COR-L47 (cell line): ENCODE measurements around the gene RHBDF1.
A peak's percentile ranks its signal among the peaks of the same experiment; 100 is the strongest.
"Not testable (repeated sequence)": the region's sequence is repeated elsewhere in the genome, so short reads cannot be mapped to it uniquely, and the experiment has no call there.

ENCODE experiments used
- DNase-seq: peaks from one replicate; lab custom pipeline; 2025; lab: John Stamatoyannopoulos, UW

Gene RHBDF1

DNA sequence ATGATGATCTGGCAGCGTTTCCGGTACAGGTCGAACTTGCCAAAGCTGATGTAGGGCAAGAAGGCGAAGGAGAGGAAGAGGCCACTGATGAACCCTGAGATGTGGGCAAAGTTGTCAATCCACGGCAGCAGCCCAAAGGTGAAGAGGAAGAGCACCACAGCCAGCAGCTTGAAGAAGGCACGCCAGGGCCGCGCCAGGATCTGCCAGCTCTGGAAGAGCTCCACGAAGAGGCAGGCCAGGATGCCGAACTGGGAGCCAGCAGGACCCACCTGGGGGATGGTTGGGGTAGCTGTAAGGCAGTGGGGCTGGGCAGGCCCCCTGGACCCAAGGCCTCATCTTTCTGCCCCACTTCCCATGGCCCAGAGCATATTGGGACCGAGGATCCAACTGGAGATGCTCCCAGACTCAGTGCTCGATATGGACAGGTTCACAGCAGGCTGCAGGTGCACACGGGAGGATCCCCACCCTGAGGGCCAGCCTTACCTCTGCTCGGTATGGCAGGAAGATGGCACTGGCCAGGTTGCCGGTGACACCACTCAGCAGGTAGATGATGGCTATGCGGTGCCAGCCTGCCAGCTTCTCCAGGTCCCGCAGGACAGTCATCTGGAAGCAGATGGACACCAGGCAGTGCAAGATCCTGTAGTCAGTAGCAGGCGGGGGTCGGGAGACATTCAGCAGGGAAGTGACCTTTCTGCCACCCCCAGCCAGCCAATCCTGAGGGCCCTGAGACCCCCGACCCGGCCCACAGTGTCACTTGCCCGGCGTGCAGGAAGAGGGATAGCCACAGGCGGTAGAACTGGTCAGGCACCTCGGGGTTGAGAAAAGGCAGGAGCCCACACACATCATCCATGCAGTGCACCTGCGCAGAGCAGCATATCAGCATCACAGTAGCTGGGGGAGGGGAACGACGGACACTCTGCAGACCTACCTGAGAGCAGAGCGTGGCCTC lies 13.7 kb downstream of the RHBDF1 start:
- DNase-seq: no peak

DNA sequence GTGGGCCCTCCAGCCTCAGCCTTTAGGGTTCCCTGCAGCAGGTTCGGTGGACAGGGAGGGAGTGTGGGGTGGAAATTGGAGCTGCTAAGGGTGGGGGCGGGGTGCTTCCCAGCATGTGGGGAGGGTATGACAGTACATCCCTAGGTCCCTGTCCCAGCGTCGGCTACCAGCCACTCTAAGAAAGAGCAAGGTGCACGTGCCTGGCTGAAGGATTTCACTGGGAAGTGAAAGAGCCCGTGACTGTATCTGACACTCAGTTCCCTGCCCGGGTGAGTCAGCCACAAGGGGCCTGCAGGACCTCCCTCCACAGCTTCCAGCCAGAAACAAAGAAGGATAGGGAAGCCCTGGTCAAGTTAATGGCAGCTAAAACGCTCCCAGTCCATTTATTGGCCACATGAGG lies 14.7 kb downstream of the RHBDF1 start:
- no peak for DNase-seq

- DNase-seq: no peak
These were observed 16.1 kb downstream of the RHBDF1 start for GRCh38 chr16:56231-56927.

DNA sequence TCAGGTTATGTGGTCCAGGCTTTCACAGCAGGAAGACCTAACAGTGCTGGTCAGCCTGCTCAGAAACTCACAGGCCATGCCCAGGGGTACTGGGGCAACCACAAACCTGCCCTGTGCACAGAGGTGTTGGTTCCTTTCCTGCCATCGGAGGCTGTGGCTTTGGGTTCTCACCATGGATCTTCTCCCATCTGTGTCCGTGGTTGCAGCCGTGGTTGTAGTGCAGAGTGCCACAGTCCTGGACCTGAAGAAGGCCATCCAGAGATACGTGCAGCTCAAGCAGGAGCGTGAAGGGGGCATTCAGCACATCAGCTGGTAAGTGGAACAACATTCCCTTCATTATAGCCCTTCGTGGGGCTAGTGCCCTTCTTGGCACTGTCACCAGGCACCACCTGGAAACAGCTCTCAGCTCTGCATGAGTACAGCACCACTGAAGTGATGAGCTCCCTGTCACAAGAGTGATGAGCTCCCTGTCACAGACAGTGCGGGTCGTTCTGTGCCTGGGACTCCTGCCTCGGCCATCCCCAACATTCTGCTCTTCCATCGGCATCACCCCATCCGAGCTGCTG lies 16.8 kb downstream of the RHBDF1 start:
- no peak for DNase-seq

DNA sequence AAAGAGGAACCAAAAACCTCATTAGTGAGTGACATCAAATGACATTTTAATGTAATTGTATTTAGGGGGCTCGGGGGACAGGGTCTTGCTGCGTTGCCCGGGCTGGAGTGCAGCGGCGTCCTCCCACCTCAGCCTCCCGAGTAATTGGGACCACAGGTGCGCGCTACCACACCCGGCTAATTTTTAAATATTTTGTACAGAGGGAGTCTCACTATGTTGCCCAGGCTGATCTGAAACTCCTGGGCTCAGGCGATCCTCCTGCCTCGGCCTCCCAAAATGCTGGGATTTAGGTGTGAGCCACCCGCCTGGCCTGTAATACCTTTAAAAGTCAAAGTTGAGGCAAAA lies 18.2 kb downstream of the RHBDF1 start:
- no peak for DNase-seq

DNA sequence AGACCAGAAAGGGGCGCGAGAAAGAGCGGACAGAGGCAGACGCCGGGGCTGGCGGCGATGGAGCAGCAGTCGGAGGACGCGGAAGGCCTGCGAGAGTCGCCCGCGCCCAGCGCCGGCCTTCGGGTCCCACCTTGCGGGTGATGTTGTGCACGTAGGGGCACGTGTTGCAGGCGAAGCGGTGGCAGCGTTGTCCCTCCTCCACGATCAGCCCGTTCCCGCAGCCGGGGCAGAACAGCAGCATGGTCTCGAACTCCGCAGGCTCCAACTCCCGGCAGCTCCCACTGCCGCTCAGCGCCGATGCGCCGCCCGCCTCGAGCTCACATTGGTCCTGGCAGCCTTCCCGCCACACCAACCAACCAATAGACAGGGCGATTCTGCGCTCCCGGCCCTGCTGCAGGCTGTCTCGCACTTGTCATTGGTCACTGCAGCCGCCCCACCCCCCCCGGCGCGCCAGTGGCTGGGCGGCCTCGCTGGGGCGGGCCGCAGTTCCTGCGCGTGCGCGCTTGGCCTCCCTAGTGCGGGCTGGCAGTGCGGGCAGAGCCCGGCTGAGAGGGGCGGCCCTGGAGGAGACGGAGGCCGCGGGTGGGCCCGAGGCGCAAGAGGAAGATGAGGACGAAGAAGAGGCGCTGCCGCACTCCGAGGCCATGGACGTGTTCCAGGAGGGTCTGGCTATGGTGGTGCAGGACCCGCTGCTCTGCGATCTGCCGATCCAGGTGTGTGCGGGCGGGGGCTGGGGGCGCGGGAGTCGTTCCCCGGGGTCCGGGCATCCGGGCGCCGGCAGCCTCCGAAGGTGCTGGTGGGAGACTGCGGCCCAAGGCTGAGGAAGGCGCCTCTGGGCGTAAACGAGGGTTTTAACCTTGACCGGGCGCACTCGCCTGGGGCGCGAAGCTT lies 18.8 kb downstream of the RHBDF1 start, which contains the start of the genes POLR3K and SNRNP25:
Gene POLR3K (minus strand): TSS at position 263 of the 891 bp plus-strand sequence. CDS start 22 bp downstream, at position 241.
Gene SNRNP25 (plus strand): TSS at position 483 of the 891 bp plus-strand sequence. CDS start 189 bp downstream, at position 672.
- DNase-seq: peak; percentile 98

- no peak for DNase-seq
These were observed 21.5 kb downstream of the RHBDF1 start for GRCh38 chr16:50769-51591.

- DNase-seq: no peak
These were observed 25.2 kb downstream of the RHBDF1 start for GRCh38 chr16:47234-47633.

DNA sequence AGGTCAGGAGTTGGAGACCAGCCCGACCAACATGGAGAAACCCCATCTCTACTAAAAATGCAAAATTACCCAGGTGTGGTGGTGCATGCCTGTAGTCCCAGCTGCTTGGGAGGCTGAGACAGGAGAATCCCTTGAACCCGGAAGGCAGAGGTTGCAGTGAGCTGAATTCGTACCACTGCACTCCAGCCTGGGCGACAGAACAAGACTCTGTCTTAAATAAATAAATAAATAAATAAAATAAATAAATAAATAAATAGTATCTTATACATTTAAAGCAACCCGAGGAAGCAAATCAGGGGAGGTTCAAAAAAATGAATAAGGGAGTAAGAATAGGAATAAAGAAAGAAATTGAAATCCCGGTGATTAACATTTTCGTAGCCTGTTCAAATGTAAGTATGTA lies 25.9 kb downstream of the RHBDF1 start:
- not testable (repeated sequence) for DNase-seq

GRCh38 chr16:45454-45853 lies 27.0 kb downstream of the RHBDF1 start:
- DNase-seq: no peak

DNA sequence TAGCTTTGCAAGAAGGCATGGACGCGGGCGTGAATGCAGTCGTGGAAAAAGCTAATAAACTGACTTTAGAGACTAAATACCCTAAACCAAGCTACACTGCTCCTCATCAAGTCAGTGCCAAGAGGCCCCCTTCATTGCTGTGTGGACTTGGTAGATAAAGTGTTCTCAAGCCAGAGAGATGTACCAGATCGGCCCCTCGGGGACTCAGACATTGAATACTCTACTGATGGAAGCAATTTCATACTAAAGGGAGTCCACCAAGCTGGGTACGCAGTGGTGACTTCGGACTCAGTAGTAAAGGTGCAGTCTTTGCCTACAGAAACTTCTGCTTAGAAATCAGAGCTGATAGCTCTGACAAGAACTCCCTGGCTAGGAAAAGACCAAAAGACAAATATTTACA lies 27.8 kb downstream of the RHBDF1 start:
- DNase-seq: no peak

GRCh38 chr16:43294-43693 lies 29.1 kb downstream of the RHBDF1 start:
- DNase-seq: no peak

DNA sequence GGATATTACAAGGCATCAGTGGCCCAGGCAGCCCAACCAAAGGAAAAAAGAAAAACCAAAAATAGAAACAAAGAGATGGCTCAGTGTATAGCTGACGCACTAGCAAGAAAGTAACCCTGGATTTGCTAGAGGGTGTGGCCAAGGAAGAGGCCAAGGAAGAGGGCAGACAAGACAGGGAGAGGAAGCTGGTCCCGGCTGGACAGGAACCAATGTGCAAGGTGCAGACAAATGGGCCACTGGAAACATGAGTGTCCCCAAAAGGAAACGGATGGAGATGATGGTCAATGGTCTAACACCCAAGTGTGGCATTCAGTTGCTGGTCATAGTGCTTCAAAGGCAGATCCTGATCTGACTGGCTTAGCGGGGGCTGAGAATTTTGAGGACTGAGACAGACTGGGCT lies 29.7 kb downstream of the RHBDF1 start:
- DNase-seq: no peak

- DNase-seq: no peak
These were observed 30.4 kb downstream of the RHBDF1 start for GRCh38 chr16:42069-42457.

- no peak for DNase-seq
These were observed 30.9 kb downstream of the RHBDF1 start for GRCh38 chr16:41439-42068.

- DNase-seq: no peak
These were observed 33.2 kb downstream of the RHBDF1 start for GRCh38 chr16:38941-39892.

DNA sequence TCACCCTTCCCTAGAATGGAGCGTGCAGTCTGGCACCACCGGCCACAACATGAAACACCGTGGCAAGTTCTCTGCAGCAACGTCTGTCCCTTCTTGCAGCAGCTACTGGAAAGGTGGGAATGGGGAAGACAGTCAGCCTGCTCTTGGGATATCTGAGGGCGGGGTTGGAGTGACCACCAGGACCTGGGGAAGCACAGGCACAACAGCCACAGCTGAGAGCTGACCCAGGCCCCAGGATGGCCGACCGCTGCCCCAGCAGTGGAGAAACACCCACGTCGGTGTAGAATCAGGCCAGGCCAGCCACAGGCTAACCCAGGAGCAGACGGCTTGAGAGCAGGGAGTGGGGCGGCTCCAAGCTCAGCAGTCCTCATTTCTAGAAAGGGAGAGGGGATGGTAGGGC lies 34.2 kb downstream of the RHBDF1 start:
- not testable (repeated sequence) for DNase-seq

DNA sequence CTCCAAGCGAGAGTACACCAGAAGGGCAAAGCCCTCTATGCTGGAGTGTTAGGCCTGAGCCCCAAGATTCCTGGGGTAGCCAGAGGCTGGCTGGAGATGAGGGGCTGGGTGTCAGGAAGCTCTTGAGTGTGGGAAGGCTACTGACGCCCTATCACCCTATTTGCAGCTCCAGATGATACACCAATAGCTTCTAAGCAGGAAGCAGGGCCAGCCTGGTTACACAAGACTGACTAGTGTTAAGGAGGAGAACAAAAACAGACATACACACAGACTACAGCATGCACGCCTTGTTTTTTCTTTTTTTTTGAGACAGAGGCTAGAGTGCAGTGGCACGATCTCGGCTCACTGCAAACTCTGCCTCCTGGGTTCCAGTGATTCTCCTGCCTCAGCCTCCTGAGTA lies 34.9 kb downstream of the RHBDF1 start:
- no peak for DNase-seq

DNA sequence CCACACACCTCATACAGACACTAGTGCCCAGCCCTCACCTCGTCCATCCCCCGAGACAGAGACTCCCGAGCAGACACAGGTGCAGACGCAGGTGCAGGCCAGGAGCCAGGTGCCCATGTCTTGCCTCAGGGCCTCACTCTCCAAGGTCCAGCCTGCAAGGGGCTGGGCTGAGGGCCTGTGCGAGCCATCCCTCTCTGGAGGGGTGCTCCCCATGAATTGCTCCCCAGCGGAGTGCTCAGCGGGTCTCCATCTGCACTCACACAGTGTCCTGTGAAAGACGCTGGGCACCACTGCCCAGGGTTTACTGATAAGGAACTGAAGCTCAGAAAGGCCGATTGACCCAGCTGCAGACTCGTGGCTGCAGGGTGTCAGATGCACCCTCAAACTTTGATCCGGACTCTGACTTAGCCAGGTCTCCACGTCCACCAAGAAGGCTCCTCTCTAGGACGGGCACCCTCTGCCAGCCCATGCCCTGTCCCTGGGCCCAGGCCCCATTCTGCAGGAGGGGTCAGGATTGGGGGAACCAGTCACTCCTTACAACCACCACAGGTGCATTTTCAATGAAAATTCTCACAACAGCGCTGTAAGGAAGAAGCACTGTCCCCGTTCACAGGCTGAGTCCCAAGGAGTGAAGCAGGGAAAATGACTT lies 36.0 kb downstream of the RHBDF1 start:
- no peak for DNase-seq
